C1 segment of cervical spinal cord (tissue), 14 donors: ENCODE data around the gene CIT.
"Not testable (repeated sequence)": the region's sequence is repeated elsewhere in the genome, so short reads cannot be mapped to it uniquely, and the experiment has no call there.

Experiments
- DNase-seq, 14 donors: peaks; one replicate each; lab custom pipeline; 2025; lab: John Stamatoyannopoulos, UW

Gene CIT

DNA sequence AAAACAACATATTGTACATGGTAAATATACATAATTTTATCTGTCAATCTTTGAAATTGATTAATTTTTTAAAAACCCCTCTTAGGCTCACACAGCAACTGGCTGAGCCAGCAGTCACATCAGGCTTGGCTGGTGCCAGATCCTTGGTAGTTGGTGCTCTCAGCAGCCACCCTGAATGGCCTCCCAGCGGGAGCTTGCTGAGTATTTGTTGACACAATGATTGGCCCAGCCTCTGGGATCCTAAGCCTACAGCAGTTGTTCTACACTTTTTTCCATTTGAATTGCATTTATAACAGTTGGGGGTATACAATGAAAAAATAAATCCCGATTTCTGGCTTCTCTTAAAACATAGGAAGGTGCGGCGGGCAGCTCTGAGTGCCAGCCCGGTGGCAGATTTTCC lies 198.0 kb downstream of the CIT start:
- DNase-seq: no peak

DNA sequence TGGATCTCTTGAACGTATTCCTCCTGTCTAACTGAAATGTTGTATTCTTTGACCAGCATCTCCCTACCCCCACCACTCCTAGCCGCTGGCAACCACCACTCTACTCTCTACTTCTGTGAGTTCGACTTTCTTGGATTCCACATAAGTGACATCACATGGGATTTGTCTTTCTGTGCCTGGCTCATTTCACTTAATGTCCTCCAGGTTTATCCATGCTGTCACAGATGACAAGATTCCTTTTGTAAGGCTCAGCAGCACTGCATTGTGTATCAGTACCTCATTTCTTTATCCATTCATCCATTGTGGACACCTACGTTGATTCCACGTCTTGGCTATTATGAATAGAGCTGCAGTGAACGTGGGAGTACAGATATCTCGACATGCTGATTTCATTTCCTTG lies 198.7 kb downstream of the CIT start:
- no peak for DNase-seq

DNA sequence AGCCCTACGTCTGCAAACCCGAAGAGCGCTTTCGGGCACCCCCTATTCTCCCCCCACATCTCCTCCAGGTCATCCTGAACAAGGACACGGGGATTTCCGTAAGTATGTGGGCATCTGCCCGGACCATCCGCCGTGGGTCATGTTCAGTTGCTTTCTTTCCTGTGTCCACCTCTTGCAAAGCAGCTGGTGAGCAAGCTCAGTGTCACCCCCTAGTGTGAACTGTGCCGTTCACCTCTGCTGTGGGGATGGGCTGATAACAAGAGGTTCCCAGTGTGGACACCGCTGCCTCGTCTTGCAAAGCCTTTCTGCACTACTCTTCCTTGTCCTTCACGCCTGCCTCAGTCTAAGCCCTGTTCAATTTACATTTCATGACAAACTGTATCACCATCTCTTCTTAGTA lies 200.5 kb downstream of the CIT start:
- DNase-seq: no peak

DNA sequence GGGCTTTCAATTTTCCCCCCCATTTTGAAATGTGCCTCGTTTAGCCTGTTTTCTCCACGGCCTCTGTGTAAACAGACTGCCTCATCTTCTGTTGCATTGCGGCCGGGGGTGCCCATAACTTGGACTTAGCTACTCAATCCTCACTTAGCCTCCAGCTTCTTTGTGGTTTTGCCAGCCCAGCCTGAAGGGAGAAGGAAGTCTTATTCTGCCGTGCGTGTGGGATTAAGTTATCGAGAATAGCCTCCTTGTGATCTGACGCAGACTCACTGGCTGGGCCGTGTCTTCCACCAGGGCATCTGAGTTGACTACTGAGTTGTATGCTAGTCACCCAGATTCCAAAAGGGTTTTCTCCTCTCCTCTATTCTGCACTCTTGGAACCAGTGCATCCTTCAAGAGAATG lies 201.1 kb downstream of the CIT start:
- DNase-seq: peak in 2 of 14 donors; percentile 9 to 13

DNA sequence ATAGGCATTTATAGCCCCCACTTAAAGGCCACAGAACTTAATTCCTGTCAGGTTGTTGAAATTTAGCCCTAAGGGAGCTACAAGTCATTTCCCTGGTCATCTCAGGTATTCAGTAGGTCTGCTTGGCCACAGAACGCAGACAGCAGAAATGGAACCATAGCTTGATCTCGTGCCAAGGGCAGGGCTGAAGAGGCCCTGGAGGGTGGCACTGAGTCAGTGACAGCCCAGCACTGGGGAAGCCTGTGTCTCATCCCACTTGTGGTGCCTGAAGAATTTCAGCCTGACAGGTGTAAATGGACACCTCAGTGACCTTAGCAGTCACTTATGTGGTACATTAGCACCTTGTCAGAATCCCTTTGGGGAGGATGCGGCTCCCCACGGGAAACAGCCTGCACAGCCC lies 202.6 kb downstream of the CIT start:
- no peak for DNase-seq

DNA sequence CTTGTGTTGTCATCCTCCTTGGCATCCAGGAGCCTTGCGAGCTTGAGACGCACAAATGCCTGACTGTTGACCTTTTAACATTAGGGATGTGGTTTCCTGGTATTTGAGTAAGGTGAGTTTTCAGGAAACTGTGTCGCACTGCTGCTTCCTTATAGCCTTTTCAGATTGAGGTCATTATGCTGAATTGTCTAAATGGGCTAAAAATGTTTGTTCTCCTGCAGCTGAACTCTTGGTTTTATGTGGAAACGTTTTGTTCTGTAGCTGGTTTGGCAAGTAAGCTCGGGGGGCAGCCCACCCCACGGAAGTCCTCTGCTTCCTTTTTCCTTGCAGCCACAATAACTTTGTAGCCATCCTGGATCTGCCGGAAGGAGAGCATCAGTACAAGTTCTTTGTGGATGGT lies 203.5 kb downstream of the CIT start:
- peak in 1 of 14 donors; percentile 10 for DNase-seq

DNA sequence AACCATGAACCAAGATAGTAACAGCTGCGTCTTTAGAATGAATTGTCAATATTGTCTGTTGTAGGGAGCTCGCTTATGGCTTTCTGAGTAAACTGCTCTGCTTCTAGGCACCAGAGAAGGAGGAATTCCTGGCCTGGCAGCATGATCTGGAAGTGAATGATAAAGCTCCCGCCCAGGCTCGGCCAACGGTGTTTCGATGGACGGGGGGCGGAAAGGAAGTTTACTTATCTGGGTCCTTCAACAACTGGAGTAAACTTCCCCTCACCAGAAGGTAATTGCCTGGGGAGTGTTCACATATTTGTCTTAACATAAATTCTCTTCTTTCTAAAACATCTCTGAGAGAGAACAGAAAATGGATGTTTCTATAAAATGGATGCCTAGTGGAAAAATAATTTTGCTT lies 204.9 kb downstream of the CIT start:
- no peak for DNase-seq

DNA sequence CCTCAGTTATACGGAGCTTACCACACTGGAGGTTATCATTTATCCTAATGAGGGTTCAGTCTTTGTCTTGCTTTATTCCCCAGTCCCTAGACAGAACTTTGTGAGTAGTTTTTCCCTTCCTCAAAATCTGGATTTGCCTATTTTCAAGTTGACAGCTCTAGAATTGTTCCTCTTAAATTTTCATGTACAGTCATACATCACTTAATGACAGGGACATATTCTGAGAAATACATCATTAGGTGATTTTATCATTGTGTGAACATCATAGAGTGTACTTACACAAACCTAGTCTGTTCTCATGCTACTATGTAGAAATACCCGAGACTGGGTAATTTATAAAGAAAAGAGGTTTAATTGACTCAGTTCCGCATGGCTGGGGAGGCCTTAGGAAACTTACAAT lies 206.1 kb downstream of the CIT start:
- DNase-seq: no peak

DNA sequence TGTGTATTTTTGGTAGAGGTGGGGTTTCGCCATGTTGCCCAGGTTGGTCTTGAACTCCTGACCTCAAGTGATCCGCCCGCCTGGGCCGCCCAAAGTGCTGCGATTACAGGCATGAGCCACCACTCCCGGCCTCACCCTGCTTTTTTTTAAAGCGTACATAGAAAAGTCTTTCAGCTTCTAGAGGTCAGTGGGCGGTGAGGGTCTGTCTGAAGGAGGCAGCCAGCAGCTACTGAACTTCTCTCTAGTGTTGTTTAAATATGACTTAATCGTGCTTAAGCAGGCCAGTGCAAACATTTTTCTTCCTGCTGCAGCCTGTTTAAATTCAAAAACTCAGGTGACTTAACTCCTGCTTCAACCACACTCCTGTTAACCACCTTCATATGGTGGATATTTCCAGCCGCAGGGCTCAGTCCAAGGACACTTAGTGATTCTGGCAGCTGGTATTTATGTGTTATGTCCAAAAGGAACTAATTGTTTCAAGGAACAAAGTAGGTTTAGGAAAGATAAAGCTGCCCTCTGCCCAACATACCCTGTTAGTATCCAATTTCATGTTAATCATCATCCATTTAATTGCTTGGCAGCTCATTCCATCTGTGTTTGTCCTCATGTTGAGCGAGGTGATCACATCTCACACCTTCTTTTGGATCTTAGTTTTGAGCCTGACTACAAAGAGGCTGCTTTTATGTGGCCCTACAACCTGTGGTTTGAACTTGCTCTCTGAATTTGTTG lies 207.2 kb downstream of the CIT start:
- no peak for DNase-seq

DNA sequence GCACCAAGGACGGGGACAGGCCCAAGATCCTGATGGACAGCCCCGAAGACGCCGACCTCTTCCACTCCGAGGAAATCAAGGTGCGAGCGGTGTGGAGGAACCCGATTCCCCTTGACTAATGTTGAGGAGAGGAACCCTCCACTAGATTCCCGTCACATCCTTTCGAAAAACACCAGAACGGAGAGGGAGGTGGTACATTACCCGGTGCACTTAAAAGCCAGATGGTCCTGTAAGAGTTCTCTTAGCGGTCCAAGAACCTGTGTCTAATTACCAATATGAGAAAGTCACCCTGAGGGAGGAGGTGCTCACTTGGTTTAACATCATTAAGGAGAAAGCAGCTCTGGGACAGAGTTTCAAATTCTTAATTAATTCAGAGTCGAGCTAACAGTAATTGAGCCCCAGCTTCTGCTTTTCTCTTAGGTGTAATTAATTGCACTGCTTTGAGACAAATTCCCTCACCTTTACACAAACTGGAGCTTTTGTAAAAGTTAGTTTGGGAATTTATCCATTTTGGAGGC lies 208.7 kb downstream of the CIT start:
- DNase-seq: no peak

DNA sequence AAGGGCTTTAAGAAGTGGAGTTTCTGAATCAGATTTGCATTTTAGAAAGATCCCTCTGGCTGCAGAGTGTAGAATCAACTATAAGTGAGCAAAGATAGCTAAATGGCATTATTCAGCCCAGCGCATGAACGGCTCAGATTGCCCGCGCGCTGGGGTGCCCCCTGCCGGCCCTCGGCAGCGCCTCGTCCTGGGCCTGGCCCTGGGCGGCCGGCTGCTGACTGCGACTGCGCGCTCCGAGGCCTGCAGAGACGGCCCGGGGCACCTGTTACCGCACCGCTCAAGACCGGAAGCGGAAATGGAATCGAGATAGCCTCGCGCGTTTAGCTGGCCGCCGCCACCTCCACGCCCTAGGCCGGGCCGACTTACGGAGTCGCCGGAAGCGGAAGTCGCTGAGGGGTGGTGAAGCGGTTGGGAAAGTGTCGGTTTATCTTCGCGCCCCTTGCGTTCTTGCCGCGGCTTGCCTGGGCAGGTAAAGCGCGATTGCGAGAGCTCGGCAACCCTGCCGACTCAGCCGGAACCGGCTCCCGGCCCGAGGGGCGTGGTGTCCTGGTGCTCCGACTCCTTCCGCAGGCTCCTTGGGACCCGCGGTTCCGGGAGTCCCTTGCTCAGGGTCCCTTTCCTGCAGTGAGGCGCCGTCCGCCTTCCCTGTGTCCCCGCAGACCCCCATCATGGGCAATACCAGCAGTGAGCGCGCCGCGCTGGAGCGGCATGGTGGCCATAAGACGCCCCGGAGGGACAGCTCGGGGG lies 209.4 kb downstream of the CIT start, which contains the start of gene PRKAB1:
PRKAB1 (plus strand) TSS at position 557 of the 747 bp plus-strand sequence; CDS start at position 669, 112 bp downstream.
- DNase-seq: peak; percentile 57 to 96 (median 92)

DNA sequence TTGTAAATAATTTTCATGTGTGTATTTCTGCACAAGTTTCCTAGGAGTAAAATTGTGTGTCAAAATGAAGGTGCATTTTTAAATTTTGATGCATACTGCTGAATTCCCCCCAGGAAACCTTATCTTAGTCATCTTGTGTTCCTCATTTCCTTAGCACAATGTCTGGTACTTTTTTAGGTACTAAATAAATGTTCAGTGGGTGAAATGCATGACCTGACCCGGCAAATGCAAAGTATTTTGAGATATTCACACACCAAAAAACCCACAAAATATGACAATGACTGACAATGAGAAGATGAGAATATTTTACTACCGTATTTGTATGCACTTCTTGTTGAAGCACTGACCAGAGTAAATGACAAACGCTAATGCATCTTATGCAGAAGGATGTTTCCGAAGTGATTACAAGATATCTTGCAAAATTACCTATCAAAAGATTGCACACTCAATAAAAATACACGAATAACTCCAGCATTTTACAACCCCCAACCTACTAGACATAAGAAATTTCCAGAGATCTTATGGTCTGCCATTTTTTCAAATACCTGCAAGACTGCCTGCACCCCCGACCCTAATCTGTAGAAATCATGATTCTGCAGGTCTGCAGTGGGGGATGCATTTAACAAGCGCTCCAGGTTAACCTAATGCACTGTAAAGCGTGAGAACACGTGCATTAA lies 210.1 kb downstream of the CIT start:
- DNase-seq: peak in 1 of 14 donors; percentile 54

DNA sequence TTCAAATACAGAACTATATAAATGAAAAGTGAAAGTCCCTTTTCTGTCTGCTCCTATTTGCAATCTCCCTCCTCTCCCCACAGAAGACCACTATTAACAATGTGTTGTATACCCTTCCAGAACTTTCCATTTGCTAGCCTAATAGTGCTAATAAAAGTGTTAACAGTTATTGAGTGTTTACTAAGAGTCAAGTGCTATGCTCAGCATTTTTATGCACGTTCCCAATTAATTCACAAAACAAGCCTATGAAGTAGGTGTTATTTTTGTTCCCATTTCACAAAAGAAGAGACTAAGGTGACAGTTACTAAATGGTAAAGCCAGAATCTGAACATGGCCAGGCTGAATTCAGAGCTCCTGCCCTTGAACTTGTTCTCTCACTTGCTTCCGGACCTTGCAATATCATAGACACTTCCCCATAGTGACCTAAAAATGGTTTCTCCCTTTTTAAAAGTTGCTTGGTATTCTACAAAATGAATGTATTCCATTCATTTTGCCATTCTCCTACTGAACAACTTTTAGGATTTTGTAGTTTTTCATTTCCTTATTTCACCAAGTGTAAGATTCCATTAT lies 210.8 kb downstream of the CIT start:
- no peak for DNase-seq

DNA sequence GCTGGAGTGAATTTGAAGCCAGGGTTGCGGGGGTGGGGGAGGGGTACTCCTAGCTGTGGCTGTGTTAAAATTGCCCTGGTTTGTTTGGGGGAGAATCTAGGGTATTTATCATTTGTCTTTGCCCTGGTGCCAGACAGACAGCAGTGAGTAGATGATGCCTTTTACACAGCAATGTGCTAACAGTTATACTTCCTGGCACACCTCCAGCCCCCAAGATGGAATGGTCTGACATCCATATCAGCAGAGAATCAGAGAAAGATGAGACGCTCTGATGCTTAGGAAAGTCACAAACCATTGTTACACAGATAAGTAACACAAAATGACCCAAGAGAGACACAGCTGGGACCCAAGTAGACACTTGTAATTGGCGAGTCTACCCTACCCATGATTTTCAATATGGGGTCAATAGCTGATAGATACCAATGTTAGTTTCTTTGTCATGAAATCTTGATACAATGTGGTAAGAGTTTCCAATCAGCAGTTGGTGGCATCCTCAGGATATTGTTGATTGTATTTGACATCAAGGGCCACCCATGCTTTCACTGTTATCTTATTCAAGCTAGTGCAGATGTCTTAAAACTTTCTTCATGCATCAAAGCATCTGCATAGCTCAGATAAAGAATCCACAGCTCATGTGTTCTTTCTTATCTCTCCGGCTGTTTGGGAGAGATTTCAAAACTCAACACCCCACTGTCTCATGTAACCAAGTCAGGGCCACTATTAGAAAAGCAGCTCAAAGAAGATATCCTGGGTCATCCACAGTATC lies 211.8 kb downstream of the CIT start:
- DNase-seq: no peak

DNA sequence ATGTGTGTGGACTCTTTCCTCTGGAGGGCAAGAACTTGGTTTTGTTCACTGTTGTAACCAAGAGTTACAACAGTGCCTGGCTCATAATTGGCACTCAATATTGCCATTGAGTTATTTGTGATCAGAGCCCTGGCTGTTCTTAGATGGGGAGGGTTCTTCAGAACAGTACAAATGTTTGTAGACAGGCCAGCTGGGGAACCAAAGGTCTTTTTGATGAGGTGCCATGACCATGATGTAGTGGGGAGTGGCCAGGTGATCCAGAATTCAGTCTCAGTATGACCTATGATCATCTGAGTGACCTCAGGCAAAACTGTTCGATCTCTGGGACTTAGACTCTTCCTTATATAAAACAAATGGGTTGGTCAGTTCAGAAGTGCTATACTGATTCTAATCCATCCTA lies 212.5 kb downstream of the CIT start:
- DNase-seq: no peak

DNA sequence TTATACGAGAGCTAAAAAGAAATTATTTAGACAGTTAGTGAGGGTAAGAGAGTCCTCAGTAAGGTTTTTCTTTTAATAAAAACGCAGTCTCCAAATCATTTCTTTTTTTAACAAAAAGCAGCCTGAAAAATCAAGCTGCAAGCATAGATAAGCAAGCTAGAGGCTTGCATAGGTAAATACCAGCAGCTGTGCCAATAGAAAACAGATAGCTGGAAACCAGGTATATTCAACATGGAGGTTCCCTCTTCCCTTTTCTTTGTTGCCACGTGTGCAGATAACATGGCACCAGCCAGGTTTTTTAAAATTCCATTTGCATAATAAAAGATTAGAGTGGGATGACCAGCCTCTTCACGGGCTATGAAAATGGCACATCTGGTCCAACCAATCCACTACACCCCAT lies 215.2 kb downstream of the CIT start:
- no peak for DNase-seq

DNA sequence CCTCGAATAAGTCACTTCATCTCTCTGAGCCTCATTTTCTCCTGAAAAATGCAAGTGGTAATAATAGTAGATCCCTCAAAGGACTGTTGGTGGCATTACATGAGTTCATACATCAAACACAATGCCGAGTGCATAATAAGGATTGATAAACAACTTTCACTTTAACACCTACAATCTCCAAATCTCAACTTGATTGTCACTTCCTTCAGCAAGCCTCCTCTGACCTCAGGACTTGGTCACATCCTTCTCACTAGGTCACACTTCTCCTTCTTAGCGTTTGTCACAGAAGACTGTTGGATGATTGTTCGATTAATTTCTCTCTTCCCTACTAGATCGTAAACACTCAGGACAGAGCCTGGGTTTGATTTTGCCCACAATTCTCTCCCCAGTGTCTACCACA lies 217.0 kb downstream of the CIT start:
- DNase-seq: no peak

DNA sequence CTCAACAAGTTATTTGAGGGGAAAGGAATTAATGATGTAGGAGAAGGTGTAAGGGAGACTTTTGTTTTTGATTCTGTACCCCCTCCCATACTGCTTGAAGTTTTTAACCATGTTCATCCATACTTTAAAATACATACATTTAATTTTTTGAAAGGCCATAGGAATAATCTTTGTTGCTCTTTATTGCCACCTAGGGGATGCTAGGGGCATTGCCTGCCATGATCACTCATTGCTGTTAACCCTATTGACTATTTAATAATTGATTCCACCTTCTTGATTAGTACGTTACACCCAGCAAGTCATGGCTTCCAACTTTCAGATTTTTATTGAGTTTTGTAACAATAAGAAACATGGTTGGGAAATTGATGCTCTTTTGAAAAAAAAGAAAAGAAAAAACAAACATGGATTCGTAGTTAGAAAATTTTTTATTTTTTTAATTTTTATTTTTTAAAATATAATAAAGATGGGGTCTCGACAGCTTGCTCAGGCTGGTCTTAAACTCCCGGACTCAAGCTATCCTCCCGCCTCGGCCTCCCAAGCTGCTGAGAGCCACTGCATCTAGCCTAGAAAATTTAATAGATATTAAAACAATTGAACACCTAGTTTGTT lies 217.7 kb downstream of the CIT start:
- DNase-seq: no peak

DNA sequence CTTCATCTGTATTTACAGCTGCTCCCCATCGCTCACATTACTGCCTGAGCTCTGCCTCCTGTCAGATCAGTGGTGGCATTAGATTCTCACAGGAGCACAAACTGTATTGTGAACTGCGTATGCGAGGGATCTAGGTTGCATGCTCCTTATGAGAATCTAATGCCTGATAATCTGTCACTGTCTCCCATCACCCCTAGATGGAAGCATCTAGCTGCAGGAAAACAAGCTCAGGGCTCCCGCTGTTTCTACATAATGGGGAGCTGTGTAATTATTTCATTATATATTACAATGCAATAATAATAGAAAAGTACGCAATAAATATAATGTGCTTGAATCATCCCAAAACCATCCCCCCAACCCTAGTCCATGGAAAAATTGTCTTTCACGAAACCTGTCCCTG lies 219.0 kb downstream of the CIT start:
- not testable (repeated sequence) for DNase-seq

DNA sequence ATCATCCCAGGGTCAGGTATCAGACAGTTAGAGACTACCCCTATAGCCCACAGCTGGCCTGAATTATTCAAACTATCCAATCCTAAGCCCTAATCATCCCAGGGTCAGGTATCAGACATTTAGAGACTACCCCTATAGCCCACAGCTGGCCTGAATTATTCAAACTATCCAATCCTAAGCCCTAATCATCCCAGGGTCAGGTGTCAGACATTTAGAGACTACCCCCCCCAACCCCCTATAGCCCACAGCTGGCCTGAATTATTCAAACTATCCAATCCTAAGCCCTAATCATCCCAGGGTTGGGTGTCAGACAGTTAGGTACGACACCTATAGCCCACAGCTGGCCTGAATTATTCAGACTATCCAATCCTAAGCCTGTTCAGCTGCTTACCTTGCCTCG lies 220.1 kb downstream of the CIT start:
- not testable (repeated sequence) for DNase-seq

DNA sequence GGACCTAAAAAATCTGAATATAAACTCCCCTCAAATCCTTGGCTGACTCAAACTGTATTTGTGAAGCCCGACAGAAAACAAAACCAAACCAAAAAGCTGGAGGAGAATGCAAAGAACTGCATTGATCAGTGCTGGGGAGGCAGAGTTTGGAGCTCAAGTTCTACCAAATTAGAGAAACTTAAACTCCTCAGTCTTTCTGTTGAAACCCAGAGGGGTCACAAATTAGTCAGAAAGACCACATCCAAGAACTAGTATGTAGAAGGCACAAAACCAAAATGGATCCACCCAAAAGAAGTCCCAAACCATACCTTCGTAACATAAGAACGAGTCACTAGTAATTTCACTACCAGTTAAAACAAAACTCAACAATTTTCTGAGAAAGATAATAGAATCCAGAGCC lies 224.5 kb downstream of the CIT start:
- DNase-seq: no peak
